ENCODE measurements around the gene PROZ.

Gene PROZ

DNA sequence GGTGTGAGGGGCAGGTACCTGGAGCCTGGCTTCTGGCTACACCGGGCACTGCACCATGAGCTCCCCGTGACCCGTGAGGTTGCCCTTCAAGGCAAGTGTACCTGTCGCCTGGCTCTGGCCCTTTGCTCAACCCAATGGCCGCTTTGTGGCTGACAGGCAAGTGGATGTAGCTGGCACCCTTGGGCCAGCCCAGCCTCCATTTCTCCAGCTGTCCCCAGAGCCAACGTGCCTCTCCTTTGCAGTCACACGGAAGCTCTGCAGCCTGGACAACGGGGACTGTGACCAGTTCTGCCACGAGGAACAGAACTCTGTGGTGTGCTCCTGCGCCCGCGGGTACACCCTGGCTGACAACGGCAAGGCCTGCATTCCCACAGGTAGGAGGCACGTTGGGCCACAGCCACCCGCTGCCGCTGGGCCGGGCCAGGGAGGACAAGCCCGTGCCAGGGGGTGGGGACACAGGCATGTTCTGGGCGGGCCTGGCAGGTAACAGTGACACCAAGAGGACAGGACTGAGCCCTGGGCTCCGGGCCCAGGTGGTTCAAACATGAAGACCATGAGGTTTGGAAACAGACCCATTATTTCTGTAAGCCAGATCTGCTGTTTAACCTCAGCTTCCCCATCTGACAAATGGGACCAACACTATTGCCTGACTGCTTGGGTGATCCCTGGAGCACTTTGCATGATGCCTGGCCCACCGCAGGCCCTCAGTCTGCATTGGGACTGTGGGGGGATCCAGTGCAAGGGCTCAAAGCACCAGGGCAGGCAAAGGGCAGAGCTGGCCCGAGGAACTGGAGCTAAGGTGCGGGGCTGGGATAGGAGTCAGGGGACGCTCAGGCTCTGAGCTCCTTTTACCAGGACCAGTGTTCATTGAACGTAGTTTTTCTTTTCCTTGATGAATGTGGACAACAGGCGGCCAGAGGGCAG lies 17.5 kb upstream of the PROZ start:
- no peak for DNase-seq (ENCODE audit: low read depth, low spot score)

DNA sequence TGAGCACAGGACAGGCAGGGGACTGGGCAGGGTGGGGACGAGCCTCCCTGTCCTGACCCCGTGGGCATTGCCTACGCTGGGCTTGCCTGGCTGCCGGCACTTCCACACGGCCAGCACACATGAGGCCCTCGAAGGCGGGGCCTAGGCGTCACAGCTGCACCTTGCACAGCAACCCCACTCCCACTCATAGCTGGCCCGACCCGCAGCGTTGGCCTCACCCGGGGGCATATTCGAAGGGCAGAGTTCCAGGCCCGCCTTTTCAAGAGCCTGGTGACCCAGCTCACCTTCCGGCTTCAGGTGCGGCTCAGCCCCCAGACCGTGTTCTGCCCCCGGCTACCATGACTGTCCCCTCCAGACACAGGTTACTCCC lies 16.9 kb upstream of the PROZ start:
- DNase-seq (ENCODE audit: low read depth, low spot score): no peak

DNA sequence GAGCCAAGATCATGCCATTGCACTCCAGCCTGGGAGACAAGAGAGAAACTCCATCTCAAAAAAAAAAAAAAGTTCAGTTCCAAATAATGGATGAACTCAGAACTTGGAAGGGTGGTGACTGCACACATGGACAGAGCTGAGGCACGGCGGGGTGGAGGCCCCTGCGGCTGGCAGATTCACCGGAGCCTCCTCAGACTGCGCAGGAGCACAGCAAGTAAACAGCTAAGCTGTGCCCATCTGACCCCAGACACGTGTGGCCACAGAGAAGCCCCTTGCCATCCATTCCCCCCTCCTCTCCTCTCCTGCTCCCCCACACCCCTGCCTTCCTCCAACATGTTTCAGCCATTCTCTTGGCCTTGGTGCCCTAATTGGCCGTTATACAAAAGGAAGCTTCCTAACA lies 15.6 kb upstream of the PROZ start:
- DNase-seq (ENCODE audit: low read depth, low spot score): no peak

DNA sequence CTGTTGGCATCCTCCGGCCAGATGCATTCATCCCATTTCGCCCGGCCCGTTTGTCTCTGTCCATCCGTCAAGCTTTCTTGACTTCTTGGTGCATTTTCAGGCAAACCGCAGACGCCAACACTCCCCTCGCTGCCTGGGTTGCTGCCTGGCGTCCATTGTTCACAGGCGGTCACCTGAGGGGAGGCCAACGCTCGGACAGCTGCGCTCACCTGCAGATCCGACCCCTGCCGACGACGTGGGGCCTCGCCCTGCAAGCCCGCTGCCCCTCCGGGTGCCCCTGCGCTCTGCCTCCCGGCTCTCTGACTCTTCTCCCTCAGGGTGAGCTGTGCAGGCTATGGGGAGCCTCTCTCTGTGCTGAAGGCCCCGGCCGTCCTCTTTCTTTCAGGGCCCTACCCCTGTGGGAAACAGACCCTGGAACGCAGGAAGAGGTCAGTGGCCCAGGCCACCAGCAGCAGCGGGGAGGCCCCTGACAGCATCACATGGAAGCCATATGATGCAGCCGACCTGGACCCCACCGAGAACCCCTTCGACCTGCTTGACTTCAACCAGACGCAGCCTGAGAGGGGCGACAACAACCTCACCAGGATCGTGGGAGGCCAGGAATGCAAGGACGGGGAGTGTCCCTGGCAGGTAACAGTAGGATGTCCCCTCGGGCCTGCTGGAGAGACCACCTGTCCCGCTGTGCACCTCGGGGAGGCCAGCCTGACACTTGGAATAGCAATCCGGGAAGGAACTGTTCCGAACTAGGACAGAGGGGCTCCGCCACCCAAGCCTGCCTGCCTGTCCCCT lies 14.8 kb upstream of the PROZ start:
- no peak for DNase-seq (ENCODE audit: low read depth, low spot score)

DNA sequence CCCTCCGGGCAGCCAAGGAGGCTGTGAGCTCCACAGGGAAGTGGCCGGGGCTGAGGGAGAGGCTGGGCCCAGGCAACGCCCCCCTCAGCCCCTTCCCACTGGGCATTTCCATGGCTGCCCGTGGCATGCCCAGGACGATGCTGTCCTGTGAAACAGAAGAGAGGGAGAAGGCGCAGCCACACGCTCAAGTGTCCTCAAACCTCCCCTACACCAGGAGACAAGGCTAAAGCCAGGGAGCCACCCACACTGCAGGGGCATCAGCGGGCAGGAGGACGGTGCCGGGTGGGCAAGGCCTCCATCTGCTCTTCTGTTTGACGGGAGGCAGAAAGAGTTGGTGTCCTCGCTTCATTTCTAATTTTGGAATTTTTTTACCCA lies 14.2 kb upstream of the PROZ start:
- no peak for DNase-seq (ENCODE audit: low read depth, low spot score)

DNA sequence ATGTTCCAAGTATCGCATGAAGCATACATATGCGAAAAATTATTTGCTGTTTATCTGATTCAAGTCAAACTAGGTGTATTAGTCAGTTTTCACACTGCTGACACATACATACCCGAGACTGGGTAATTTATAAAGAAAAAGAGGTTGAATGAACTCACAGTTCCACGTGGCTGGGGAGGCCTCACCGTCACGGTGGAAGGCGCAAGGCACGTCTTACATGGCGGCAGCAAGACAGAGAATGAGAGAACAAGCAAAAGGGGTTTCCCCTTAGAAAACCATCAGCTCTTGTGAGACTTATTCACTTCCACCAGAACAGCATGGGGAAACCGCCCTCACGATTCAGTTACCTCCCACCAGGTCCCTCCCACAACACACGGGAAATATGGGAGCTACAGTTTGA lies 13.0 kb upstream of the PROZ start:
- DNase-seq (ENCODE audit: low read depth, low spot score): no peak

DNA sequence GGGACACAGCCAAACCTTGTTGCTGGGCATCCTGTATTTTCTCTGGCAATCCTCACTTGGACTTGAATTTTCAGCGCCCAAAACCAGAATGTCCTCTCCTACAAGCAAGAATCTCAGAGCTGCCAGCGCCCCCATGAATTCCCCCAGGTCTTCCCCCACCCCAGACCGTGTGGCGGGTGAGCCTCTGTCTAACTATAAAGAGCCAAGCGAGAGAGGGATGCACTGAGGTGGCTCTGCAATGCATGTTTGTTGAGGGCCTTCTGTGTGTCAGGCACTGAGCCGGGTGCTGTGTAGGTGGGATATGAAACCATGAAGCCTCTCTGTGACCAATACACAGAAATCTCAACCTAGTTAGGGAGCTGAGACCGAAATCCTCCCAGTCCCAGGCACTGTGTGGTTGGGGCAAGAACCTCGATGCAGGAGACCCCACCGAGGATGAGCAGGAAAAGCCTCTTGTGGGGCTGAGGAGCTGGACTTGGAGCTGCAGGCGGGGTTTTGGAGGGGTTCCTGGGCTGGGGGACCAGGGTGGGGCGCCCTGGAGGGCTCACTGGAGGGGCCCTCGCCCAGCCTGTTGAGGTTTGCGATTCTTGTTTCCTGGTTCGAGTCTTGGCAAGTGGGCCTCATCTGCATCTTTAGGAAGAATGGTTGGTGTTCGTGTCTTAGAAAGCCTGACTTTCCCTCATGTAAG lies 12.4 kb upstream of the PROZ start:
- no peak for DNase-seq (ENCODE audit: low read depth, low spot score)

DNA sequence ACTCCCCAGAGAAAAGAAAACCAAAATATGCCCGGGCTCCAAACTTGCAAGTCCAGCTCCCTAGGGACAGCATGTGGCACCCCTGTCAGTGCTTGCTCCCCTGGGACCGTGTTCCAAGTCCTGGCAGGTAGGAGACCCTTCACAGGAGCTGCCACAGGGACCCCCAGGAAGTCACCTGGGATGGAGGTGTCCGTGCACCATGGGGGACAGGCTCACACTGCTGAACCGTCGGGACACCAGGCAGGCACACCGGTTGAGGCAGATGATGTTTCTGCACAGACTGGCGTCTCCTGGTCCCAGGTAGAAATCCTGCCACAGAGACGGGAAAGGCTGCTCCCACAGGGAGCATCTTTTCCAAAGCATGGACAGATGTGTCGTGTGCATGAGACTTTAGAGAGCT lies 11.7 kb upstream of the PROZ start:
- DNase-seq (ENCODE audit: low read depth, low spot score): no peak

DNA sequence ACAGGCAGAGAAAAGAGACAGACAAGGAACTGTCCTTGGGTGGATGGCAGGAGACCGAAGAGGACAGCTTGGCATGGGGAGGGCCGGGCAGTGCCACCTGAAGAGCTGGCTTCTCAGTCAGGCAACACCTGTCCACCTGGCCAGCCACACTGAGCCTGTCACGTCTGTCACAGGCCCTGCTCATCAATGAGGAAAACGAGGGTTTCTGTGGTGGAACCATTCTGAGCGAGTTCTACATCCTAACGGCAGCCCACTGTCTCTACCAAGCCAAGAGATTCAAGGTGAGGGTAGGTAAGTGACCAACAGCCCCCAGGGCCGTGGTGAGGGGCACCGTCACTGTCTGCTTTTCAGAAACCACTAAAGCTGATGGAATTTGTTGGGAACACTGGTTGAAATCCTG lies 11.2 kb upstream of the PROZ start:
- DNase-seq (ENCODE audit: low read depth, low spot score): no peak

DNA sequence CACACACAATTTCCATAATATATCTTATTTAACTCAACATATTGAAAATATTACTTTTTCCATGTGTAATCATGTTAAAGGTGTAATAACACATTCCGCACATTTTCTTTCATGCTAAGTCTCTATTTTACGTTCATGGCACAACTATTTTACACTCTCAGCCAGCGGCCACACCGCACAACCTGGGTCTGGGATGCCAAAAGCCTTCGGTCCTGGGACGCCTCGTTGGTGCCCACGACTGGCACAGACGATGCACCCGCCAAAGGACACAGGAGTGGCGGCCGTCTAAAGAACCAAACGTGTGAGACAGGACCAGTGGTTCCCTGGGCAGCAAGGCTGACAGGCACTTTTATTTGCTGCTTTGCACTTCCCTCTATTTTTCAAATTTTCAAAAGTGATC lies 10.0 kb upstream of the PROZ start:
- no peak for DNase-seq (ENCODE audit: low read depth, low spot score)

DNA sequence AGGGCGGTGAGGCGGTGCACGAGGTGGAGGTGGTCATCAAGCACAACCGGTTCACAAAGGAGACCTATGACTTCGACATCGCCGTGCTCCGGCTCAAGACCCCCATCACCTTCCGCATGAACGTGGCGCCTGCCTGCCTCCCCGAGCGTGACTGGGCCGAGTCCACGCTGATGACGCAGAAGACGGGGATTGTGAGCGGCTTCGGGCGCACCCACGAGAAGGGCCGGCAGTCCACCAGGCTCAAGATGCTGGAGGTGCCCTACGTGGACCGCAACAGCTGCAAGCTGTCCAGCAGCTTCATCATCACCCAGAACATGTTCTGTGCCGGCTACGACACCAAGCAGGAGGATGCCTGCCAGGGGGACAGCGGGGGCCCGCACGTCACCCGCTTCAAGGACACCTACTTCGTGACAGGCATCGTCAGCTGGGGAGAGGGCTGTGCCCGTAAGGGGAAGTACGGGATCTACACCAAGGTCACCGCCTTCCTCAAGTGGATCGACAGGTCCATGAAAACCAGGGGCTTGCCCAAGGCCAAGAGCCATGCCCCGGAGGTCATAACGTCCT lies 9.4 kb upstream of the PROZ start:
- DNase-seq (ENCODE audit: low read depth, low spot score): no peak

DNA sequence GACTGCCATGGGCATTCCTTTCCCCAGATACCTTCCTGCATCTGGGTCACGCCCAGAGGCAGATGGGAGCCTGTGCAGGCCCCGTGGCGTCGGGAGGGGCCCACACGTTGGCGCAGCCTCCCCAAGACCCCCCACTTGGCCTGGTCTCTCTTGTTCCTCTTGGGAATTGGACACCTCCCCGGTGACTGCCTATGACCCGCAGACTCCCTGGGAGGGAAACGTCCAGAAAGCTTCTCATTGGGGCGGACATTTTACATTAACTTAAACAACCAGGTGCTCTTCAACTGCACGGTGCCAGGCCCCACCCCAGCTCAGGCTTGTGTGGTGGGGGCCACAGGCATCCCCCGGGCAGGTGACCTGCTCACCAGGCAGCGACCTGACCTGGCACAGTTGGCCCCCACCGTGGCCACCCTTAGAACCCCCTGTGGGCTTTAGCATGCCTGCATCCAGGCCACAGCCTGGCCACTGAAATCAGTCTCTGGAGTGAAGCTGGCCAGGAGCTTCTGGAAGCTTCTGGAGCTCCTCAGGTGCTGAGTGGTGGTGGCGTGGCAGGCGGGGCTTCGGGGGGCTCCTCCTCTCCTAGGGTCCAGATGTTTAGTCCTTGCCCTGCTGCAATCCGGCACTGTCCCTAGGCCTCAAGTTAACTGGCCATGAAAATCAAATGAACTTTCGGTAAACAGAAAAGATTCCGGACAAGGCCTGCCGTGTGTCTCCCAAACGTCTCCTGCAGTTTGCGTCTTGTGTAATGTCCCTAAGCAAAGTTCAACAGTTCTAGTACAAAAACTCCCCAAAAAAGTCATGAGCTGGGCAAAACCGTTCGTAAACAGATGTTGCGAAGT lies 8.5 kb upstream of the PROZ start:
- DNase-seq (ENCODE audit: low read depth, low spot score): no peak

DNA sequence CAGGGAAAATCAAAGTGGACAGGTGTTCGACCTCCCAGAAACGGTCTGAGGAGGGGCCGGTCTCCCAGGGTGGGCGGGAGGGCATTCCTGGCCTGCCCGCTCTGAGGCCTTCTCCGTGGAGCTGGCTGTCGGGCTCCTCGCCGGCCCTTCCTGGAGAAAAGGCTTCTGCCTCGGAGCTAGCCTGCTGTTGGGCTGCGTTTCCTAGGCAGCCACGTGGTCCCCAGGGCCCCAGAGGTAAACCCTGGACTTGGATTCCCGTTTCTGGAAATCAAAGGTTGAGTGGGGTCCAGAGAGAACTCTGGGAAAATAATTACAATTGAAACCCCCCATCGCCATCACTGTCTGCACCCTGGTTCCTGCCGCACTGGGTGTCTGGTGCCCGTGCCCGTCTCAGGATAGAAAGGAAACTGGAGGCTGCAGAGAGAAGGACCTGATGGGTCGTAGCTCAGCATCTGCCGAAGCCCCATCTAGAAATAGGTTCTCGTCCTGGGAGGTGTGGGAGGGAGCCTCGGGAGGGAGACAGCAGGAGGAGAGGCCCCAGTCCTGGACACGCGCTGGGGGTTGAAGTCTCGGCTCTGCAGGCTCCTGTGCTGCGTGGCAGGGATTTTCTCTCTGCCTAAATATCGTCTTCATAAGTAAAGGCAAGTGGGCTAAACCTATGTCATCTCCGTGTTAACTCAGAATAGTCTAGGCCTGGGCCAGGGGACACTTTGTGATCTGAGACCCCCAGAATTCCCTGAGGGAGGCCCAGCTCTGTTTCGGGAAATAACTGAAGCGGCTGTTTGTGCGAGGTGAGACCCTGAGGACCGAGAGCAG lies 7.7 kb upstream of the PROZ start:
- no peak for DNase-seq (ENCODE audit: low read depth, low spot score)

DNA sequence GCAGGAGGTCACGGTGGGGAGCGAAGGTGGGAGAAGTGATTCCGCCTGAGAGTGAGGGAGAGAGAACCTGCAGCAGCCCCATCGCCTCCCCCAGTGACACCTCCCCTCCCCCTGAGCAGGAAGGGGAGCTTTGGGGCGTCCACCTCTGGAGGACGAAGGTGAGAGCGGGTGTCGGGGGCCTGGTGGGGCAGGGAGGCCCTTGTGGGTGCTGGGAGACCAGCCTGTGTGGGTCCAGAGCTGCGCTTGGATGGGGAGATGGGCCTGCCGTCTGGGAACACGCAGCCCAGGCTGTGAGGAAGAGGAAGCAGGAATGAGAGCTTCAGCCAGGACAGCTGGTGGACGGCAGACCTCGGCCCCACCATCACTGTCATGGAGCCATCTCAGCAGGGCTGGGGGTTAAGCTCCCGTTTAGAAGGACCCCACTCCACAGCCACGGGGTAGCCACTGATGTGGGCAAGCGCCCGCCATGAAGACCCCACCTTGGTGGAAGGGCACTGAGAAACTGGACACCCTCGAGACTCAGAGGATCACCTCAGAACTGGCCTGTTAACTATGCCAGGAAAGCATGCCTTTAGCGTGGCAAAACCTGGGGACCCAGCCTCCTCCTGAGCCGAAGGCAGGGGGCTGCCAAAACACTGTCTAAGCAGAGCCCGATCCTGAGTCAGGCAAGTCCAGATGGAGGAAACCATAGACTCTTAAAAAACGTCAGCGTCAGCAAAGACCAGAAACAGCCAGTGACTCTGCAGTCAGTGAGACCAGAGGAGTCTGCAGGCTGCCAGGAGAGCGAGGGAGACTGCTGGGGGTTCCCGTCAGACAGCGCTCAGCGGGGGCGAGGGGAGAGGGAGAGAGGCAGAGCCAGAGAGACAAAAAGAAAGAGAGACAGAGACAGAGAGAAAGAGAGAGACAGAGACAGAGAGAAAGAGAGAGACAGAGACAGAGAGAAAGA lies 6.4 kb upstream of the PROZ start:
- no peak for DNase-seq (ENCODE audit: low read depth, low spot score)

DNA sequence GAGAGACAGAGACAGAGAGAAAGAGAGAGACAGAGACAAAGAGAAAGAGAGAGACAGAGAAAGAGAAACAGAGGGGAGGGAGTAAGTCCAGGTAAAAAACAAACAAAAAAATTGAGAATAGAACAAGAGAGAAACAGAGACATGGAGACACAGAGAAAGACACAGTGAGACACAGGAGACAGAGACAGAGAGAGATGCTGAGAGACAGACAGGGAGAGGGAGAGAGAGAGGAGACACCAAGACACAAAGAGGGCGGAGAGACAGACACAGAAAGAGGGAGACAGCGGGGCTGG lies 5.8 kb upstream of the PROZ start:
- no peak for DNase-seq (ENCODE audit: low read depth, low spot score)

DNA sequence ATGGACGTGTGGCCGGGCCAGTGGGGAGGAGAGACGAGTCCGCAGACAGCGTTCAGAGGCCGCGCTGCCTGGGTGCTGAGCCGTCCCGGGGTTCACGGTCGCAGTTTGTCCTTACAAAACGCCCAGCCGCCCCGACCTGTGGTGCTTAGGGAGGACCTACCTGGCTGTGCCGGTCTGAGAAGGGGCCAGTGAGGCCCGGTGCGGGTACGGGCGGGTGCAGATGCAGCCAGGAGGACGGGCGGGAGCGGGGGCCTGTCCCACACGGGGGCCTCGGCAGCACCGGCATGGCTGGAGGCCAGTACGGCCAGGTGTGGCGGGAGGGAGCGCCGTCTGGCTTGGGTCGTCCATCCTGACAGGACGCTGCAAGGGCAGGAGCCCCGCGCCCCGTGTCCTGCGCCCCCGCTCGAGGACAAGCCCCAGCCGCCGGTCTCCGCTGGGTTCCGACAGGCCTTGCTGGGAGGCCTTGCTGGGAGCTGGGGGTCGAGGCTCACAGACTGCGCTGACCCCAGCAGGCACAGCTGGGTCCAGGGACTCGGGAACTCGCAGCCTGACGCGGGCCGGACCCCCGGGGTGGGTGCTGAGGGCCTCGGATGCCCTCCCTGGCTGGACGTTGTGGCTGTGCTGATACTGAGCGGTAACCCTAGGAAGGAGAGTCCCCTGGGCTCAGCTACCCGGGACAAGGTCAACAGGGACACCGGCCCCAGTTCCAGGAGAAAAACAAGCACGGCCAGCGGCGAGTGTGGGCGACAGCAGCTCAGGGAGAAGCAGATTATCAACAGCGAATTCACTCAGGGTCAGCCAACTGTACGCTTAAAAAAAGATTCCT lies 5.3 kb upstream of the PROZ start:
- no peak for DNase-seq (ENCODE audit: low read depth, low spot score)

DNA sequence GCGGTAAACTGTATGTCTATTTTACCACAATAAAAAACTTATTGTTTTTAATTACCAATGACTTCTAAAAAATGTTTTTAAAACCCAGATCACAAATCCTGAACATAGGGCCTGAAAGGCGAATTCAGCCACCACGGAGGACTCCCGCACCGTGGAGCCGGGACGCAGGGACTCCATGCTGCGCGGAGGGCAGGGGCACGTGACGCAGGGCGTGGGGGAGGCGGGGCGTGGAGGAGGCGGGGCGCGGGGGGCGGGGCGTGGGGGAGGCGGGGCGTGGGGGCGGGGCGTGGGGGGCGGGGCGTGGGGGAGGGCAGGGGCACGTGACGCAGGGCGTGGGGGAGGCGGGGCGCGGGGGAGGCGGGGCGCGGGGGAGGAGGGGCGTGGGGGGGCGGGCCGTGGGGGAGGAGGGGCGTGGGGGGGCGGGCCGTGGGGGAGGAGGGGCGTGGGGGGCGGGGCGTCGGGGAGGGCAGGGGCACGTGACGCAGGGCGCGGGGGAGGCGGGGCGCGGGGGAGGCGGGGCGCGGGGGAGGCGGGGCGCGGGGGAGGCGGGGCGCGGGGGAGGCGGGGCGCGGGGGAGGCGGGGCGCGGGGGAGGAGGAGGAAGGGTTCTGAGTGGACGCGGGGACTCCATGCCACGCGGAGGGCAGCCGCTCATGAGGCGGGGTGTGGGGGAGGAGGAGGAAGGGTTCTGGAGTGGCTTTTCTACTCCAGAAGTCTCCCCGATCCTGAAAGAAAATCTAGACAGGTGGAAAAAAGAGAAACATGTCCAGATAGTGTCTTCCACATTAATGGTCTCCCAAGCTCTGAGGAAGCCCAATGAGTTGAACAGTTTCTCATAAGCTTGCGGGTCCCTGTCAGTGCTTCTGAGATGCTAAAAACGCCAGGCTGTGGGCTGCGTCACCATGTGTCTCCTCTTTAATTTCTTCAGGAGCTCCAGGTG lies 4.4 kb upstream of the PROZ start:
- DNase-seq (ENCODE audit: low read depth, low spot score): no peak

DNA sequence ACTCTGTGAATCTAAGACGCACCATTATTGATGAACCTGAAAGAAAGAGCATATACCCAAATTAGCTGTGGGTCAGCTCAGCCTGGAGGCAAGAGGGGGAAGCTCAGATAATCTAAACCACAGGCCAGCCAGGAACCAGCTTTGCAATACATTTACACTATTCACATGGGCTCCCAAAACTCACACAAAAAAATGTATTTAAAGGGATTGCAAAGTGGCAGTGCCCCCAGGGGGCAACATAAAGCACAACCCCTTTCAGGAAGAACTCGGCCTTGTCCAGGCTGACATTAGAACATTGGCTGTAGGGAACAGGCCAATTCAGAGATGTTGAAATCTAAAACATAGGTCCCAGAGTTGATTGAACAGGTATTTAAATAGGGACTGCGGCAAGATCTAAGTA lies 3.2 kb upstream of the PROZ start:
- no peak for DNase-seq (ENCODE audit: low read depth, low spot score)
